Small intestine (tissue), 7 donors: ENCODE measurements around the gene HCRTR1. TPM values are rescaled to one million over a fixed set of nuclear protein-coding genes. Genes with fewer than 3 reads are reported as not detected.

Experiments
- DNase-seq, 2 donors: peaks; one replicate each; pipeline versions ENCODE4 v3.0.0 to v3.0.0-alpha.2; 2013
- FAIRE-seq: peaks from 2 replicates; lab custom pipeline; 2012; peaks lifted over from hg19 to GRCh38; lab: Jason Lieb, UNC
- H3K27ac ChIP-seq, 3 donors: one replicate each; pipeline ENCODE4 v1.5.1; 2013; ENCODE audit warnings: low read length in 2 of 3, mild to moderate bottlenecking in 2 of 3, control low read depth in 1 of 3, inconsistent platforms in 1 of 3, low read depth in 1 of 3, moderate library complexity in 1 of 3
- H3K27me3 ChIP-seq, 3 donors: one replicate each; pipeline ENCODE4 v1.6.1; 2013; ENCODE audit warnings: low read length in 3 of 3, inconsistent platforms in 1 of 3; ENCODE audit not compliant: control insufficient read depth in 3 of 3, insufficient read depth in 3 of 3
- H3K36me3 ChIP-seq, 3 donors: one replicate each; pipeline ENCODE4 v1.6.1; 2013; ENCODE audit warnings: low read length in 3 of 3, inconsistent platforms in 1 of 3, low read depth in 1 of 3, mild to moderate bottlenecking in 1 of 3, moderate library complexity in 1 of 3; ENCODE audit not compliant: control insufficient read depth in 3 of 3, insufficient read depth in 2 of 3
- H3K4me1 ChIP-seq, 3 donors: one replicate each; pipeline ENCODE4 v1.6.1; 2013; ENCODE audit warnings: low read length in 2 of 3, inconsistent platforms in 1 of 3, low read depth in 1 of 3, mild to moderate bottlenecking in 1 of 3, moderate library complexity in 1 of 3; ENCODE audit not compliant: control insufficient read depth in 3 of 3, insufficient read depth in 2 of 3
- H3K4me3 ChIP-seq, 3 donors: one replicate each; pipeline ENCODE4 v1.5.1; 2013; ENCODE audit warnings: low read length in 3 of 3, control low read depth in 1 of 3, inconsistent platforms in 1 of 3, low read depth in 1 of 3, mild to moderate bottlenecking in 1 of 3, moderate library complexity in 1 of 3
- H3K9me3 ChIP-seq, 2 donors: one replicate each; pipeline ENCODE4 v1.6.1; 2013; ENCODE audit warnings: low read depth in 1 of 2, low read length in 1 of 2; ENCODE audit not compliant: control insufficient read depth in 2 of 2, insufficient read depth in 1 of 2
- WGBS, 3 donors: extraction: QIAGEN DNeasy Blood & Tissue Kit; methylation state at CpG; one replicate each; pipeline ENCODE4 v1.1.7; 2013; 5-methylcytosine and 5-hydroxymethylcytosine counted together
- polyA plus RNA-seq, 4 donors: library from polyadenylated mRNA; stranded (reverse) in 3 of 4; unstranded in 1 of 4; fragments of 200-250 nt in 3 of 4; fragments of 120-200 nt in 1 of 4; gene quantifications; one replicate each; pipeline versions ENCODE4 v1.2.1 to v1.2.3, GENCODE V29; 2013
- donor health status: healthy with polysubstance abuse.
- donor health status: control.
- donor health status: control.
- donor health status: Bipolar disorder and iron deficiency.
- donor health status: healthy.

HCRTR1 gene
- polyA plus RNA-seq, 4 donors = 0.06 to 0.10 TPM; not detected in 2

GRCh38 chr1:31659889-31660288 lies 42.4 kb downstream of the HCRTR1 start:
- H3K36me3 ChIP-seq = peaks cover 0 to 80% (median 0%) of the 10 kb centered on the region in 3 donors
- H3K9me3 ChIP-seq = no peaks in the 10 kb centered on the region
- FAIRE-seq (no peak), DNase-seq (no peak)
- H3K4me3 ChIP-seq = no peak overlapping the region
- 90 to 98% (median 98%) methylated on average over 3 of the region's 3 CpGs for WGBS, 3 donors
- no peak overlapping the region for H3K27ac ChIP-seq
- H3K4me1 ChIP-seq = no peaks in the 10 kb centered on the region
- H3K27me3 ChIP-seq = no peaks in the 10 kb centered on the region

GRCh38 chr1:31660871-31661455 lies 43.5 kb downstream of the HCRTR1 start:
- no peak for FAIRE-seq
- 78 to 86% (median 79%) methylated on average over 4 of the region's 4 CpGs for WGBS, 3 donors
- Histone ChIP-seq H3K27ac (no peak overlapping the region), H3K4me3 (no peak overlapping the region), H3K9me3 (no peaks in the 10 kb centered on the region), H3K36me3 (peaks cover 0 to 81% (median 0%) of the 10 kb centered on the region in 3 donors), H3K27me3 (no peaks in the 10 kb centered on the region), H3K4me1 (peaks cover 0 to 8% (median 1%) of the 10 kb centered on the region in 3 donors)
- no peak for DNase-seq

- FAIRE-seq (no peak), DNase-seq (no peak)
- 86 to 96% (median 93%) methylated on average over 6 of the region's 6 CpGs for WGBS, 3 donors
- H3K4me3 ChIP-seq = no peak overlapping the region
- H3K36me3 ChIP-seq = peaks cover 0 to 80% (median 0%) of the 10 kb centered on the region in 3 donors
- no peak overlapping the region for H3K27ac ChIP-seq
- H3K4me1 ChIP-seq = peaks cover 0 to 17% (median 2%) of the 10 kb centered on the region in 3 donors
- H3K9me3 ChIP-seq = no peaks in the 10 kb centered on the region
- no peaks in the 10 kb centered on the region for H3K27me3 ChIP-seq
These were observed 44.4 kb downstream of the HCRTR1 start for GRCh38 chr1:31661856-31662255.

GRCh38 chr1:31662463-31662862 lies 45.0 kb downstream of the HCRTR1 start:
- Histone ChIP-seq H3K4me3 (no peak overlapping the region), H3K9me3 (no peaks in the 10 kb centered on the region), H3K4me1 (peaks cover 0 to 23% (median 2%) of the 10 kb centered on the region in 3 donors), H3K27me3 (no peaks in the 10 kb centered on the region), H3K27ac (no peak overlapping the region), H3K36me3 (peaks cover 0 to 80% (median 0%) of the 10 kb centered on the region in 3 donors)
- no peak for DNase-seq
- no peak for FAIRE-seq
- WGBS, 3 donors = 42 to 75% (median 64%) methylated on average over 9 to 12 of the region's 12 CpGs

- Histone ChIP-seq H3K9me3 (no peaks in the 10 kb centered on the region), H3K36me3 (peaks cover 0 to 77% (median 0%) of the 10 kb centered on the region in 3 donors), H3K27ac (no peak overlapping the region), H3K27me3 (no peaks in the 10 kb centered on the region), H3K4me1 (peaks cover 0 to 33% (median 2%) of the 10 kb centered on the region in 3 donors), H3K4me3 (no peak overlapping the region)
- FAIRE-seq (no peak), DNase-seq (peak; percentile 51 to 67)
- WGBS, 3 donors = 38 to 55% (median 48%) methylated on average over 7 to 9 of the region's 9 CpGs
These were observed 46.3 kb downstream of the HCRTR1 start for GRCh38 chr1:31663622-31664452.

- FAIRE-seq (no peak), DNase-seq (no peak)
- H3K27ac ChIP-seq = no peak overlapping the region
- 81 to 86% (median 83%) methylated on average over 9 of the region's 9 CpGs for WGBS, 3 donors
- H3K9me3 ChIP-seq = no peaks in the 10 kb centered on the region
- H3K27me3 ChIP-seq = no peaks in the 10 kb centered on the region
- peaks cover 0 to 74% (median 0%) of the 10 kb centered on the region in 3 donors for H3K36me3 ChIP-seq
- H3K4me1 ChIP-seq = peaks cover 0 to 40% (median 2%) of the 10 kb centered on the region in 3 donors
- H3K4me3 ChIP-seq = no peak overlapping the region
These were observed 47.0 kb downstream of the HCRTR1 start for GRCh38 chr1:31664528-31664927.

GRCh38 chr1:31665234-31665878 lies 47.9 kb downstream of the HCRTR1 start:
- no peak for DNase-seq
- H3K27ac ChIP-seq = peak overlapping the region in 1 of 3 donors; percentile 92
- peaks cover 2 to 48% (median 2%) of the 10 kb centered on the region in 3 donors for H3K4me1 ChIP-seq
- no peak overlapping the region for H3K4me3 ChIP-seq
- H3K27me3 ChIP-seq = no peaks in the 10 kb centered on the region
- H3K9me3 ChIP-seq = no peaks in the 10 kb centered on the region
- FAIRE-seq = no peak
- WGBS, 3 donors = 71 to 85% (median 83%) methylated on average over 7 of the region's 7 CpGs
- H3K36me3 ChIP-seq = peaks cover 0 to 70% (median 0%) of the 10 kb centered on the region in 3 donors

GRCh38 chr1:31666263-31666963 lies 48.9 kb downstream of the HCRTR1 start:
- Histone ChIP-seq H3K4me1 (peaks cover 2 to 58% (median 4%) of the 10 kb centered on the region in 3 donors), H3K27ac (peak overlapping the region; percentile 55 to 92 (median 71)), H3K4me3 (no peak overlapping the region), H3K9me3 (no peaks in the 10 kb centered on the region), H3K27me3 (no peaks in the 10 kb centered on the region), H3K36me3 (peaks cover 0 to 69% (median 0%) of the 10 kb centered on the region in 3 donors)
- DNase-seq (peak; percentile 94 to 97), FAIRE-seq (no peak)
- WGBS, 3 donors = 26 to 43% (median 37%) methylated on average over 9 to 10 of the region's 10 CpGs
